Forelimb muscle (tissue), 1 donor: Measurements from ENCODE around the gene TMEM47. TPM values are rescaled to one million over a fixed set of nuclear protein-coding genes. Genes with fewer than 3 reads are reported as not detected.
A peak's percentile ranks its signal among the peaks of the same experiment; 100 is the strongest.

Experiments
- DNase-seq: peaks from one replicate; pipeline ENCODE4 v3.0.0-alpha.2; 2013; ENCODE audit warnings: low read depth
- polyA plus RNA-seq: library from polyadenylated mRNA; unstranded; fragments of 120-200 nt; gene quantifications from one replicate; pipeline ENCODE4 v1.2.1, GENCODE V29; 2013; ENCODE audit not compliant: insufficient read length

The TMEM47 gene
- polyA plus RNA-seq, 1 donor, result 93.0 TPM

DNA sequence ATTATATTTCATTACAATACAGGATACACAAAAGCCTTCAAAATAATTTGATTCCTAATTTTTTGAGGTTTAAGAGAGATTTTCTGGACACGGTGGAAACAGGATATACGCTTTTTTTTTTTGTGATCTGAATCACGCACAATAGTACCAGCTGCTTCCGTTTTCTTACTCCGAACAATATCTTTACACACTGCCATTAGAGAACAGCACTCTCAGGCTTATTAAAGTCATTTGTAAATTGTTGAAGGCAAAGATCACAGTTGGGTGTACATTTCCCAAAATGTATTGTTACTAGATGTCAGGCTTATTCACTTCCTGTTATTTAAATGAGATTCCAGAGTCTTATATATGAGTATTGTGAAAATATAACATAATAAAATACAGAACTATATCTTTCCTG is 71.5 kb downstream of the TMEM47 start:
- DNase-seq, result no peak

GRCh38 chrX:34584781-34585180 is 72.3 kb downstream of the TMEM47 start:
- no peak for DNase-seq

GRCh38 chrX:34580069-34580468 is 77.0 kb downstream of the TMEM47 start:
- no peak for DNase-seq

GRCh38 chrX:34578237-34578636 is 78.8 kb downstream of the TMEM47 start:
- peak; percentile 16 for DNase-seq
